Left lung (tissue), 10 donors: ENCODE measurements around the gene INPP4B. TPM values are rescaled to one million over a fixed set of nuclear protein-coding genes. Genes with fewer than 3 reads are reported as not detected.

Experiments used
- ATAC-seq: fragments of 200-7000 bp; cut with Tn5 transposase; one replicate; pipeline ENCODE4 v1.9.1; 2020; ENCODE audit warnings: moderate library complexity
- DNase-seq, 4 donors: peaks; one replicate each; pipeline ENCODE4 v3.0.0-alpha.2; 2013 to 2020
- H3K27ac ChIP-seq, 2 donors: fragments of 200-600 bp; sonication (generic) in 1 of 2; one replicate each; pipeline versions ENCODE4 v1.5.0 to v1.8.0; 2020 to 2021
- H3K27me3 ChIP-seq, 2 donors: fragments of 200-600 bp; sonication (generic) in 1 of 2; one replicate each; pipeline versions ENCODE4 v1.5.0 to v1.8.0; 2020 to 2021
- H3K36me3 ChIP-seq, 2 donors: fragments of 200-600 bp; sonication (generic) in 1 of 2; one replicate each; pipeline versions ENCODE4 v1.5.0 to v1.8.0; 2020 to 2021
- H3K4me1 ChIP-seq, 2 donors: fragments of 200-600 bp; one replicate each; pipeline ENCODE4 v1.8.0; 2021
- H3K4me3 ChIP-seq, 2 donors: fragments of 200-600 bp; sonication (generic) in 1 of 2; one replicate each; pipeline versions ENCODE4 v1.5.0 to v1.8.0; 2020 to 2021; ENCODE audit warnings: mild to moderate bottlenecking in 1 of 2
- H3K9me3 ChIP-seq, 2 donors: fragments of 200-600 bp; sonication (generic) in 1 of 2; one replicate each; pipeline versions ENCODE4 v1.5.0 to v1.8.0; 2020 to 2021
- intact Hi-C, 2 donors: fragments of 100-400 bp; cut with DNase I; formaldehyde crosslinking; loops; one replicate each; pipeline versions ENCODE4 v1.11.2 to v1.14.2; 2022
- polyA plus RNA-seq, 6 donors: library from polyadenylated mRNA; unstranded; fragments of 120-200 nt; gene quantifications; one replicate each; pipeline ENCODE4 v1.2.1, GENCODE V29; 2013; ENCODE audit not compliant: insufficient read length in 6 of 6
- total RNA-seq, 2 donors: library from RNA; stranded (reverse); fragmentation: NEBNext Ultra II Directional; extraction: Animal tissue kit (Norgen Biotek cat#: 25700); gene quantifications; one replicate each; pipeline ENCODE4 v1.2.1, GENCODE V29; 2021
- TF ChIP-seq, protein P1 (sequence below), 2 donors: fragments of 200-600 bp; sonication (generic) in 1 of 2; IDR thresholded peaks; one replicate each; pipeline versions ENCODE4 v1.5.0 to v1.8.0; 2021; ENCODE audit warnings: antibody characterized with exemption in 2 of 2
- donor health status: DM: no; HTN: yes; CAD: no.
- donor health status: DM: no; HTN: no; CAD: no.

Gene INPP4B
- total and polyA plus RNA-seq, 8 donors: 7.3 to 15.1 (median 11.6) TPM

- H3K27ac ChIP-seq: no peak overlapping the region
- no peaks in the 10 kb centered on the region for H3K9me3 ChIP-seq
- H3K4me1 ChIP-seq: no peaks in the 10 kb centered on the region
- TF ChIP-seq, protein P1, sequence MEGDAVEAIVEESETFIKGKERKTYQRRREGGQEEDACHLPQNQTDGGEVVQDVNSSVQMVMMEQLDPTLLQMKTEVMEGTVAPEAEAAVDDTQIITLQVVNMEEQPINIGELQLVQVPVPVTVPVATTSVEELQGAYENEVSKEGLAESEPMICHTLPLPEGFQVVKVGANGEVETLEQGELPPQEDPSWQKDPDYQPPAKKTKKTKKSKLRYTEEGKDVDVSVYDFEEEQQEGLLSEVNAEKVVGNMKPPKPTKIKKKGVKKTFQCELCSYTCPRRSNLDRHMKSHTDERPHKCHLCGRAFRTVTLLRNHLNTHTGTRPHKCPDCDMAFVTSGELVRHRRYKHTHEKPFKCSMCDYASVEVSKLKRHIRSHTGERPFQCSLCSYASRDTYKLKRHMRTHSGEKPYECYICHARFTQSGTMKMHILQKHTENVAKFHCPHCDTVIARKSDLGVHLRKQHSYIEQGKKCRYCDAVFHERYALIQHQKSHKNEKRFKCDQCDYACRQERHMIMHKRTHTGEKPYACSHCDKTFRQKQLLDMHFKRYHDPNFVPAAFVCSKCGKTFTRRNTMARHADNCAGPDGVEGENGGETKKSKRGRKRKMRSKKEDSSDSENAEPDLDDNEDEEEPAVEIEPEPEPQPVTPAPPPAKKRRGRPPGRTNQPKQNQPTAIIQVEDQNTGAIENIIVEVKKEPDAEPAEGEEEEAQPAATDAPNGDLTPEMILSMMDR (IDR thresholded peaks at IDR 0.05): no peak
- no peak overlapping the region for H3K4me3 ChIP-seq
- ATAC-seq (no peak), DNase-seq (no peak)
- intact Hi-C loops: no loop called here
- H3K36me3 ChIP-seq: no peaks in the 10 kb centered on the region
- H3K27me3 ChIP-seq: no peaks in the 10 kb centered on the region
Observed at GRCh38 chr4:142838778-142839177, 7.3 kb downstream of the INPP4B start.

- ATAC-seq (no peak), DNase-seq (no peak)
- Histone ChIP-seq H3K27me3 (no peaks in the 10 kb centered on the region), H3K9me3 (no peaks in the 10 kb centered on the region), H3K27ac (no peak overlapping the region), H3K4me1 (no peaks in the 10 kb centered on the region), H3K36me3 (no peaks in the 10 kb centered on the region), H3K4me3 (no peak overlapping the region)
- intact Hi-C loops: no loop called here
- TF ChIP-seq, protein P1 (IDR thresholded peaks at IDR 0.05): no peak
Observed at GRCh38 chr4:142832022-142832421, 14.1 kb downstream of the INPP4B start.

- Histone ChIP-seq H3K36me3 (no peaks in the 10 kb centered on the region), H3K4me1 (no peaks in the 10 kb centered on the region), H3K27me3 (no peaks in the 10 kb centered on the region), H3K9me3 (no peaks in the 10 kb centered on the region), H3K27ac (no peak overlapping the region), H3K4me3 (no peak overlapping the region)
- no peak for DNase-seq
- intact Hi-C loops: no loop called here
- ATAC-seq: no peak
- TF ChIP-seq, protein P1 (IDR thresholded peaks at IDR 0.05): no peak
Observed at GRCh38 chr4:142826503-142827241, 19.4 kb downstream of the INPP4B start.

DNA sequence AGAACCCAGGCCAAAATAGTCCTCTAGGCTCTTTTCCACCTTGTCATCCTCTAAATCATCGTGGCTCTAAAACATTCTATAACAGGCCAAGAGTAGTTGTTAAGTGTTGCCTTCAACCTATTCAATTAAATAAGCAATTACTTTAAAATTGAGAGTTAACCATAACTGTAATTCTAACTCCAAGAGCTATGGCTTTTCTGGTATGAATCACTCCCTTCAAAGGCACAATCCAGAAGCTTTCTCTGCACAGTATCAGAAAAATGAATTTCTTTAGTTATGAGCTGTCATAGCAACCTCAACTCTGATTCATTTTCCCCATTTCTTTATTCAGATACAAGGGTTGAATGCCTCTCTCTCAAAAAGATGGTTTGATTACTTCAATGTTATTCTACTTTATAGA lies 21.7 kb downstream of the INPP4B start:
- TF ChIP-seq, protein P1 (IDR thresholded peaks at IDR 0.05): no peak
- Histone ChIP-seq H3K9me3 (no peaks in the 10 kb centered on the region), H3K4me1 (no peaks in the 10 kb centered on the region), H3K4me3 (no peak overlapping the region), H3K36me3 (no peaks in the 10 kb centered on the region), H3K27ac (no peak overlapping the region), H3K27me3 (no peaks in the 10 kb centered on the region)
- intact Hi-C loops: no loop called here
- ATAC-seq: no peak
- DNase-seq: no peak

DNA sequence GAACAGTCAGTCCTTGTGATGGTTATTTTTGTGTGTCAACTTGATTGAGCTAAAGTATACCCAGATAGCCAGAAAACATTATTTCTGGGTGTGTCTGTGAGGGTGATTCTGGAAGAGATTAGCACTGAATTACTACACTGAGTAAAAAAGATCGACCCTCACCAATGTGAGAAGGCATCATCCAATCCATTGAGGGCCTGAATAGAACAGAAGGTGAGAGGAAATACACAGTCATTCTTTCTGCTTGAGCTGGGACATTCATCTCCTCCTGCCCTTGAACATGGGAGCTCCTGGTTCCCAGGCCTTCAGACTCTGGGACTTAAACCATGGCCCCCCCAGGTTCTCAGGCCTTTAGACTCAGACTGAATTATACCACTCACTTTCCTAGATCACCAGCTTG lies 22.3 kb downstream of the INPP4B start:
- no peak for ATAC-seq
- no peaks in the 10 kb centered on the region for H3K36me3 ChIP-seq
- no peak overlapping the region for H3K4me3 ChIP-seq
- no peak overlapping the region for H3K27ac ChIP-seq
- H3K4me1 ChIP-seq: no peaks in the 10 kb centered on the region
- intact Hi-C loops: no loop called here
- DNase-seq: no peak
- no peaks in the 10 kb centered on the region for H3K27me3 ChIP-seq
- TF ChIP-seq, protein P1 (IDR thresholded peaks at IDR 0.05): no peak
- no peaks in the 10 kb centered on the region for H3K9me3 ChIP-seq
